KMS-11 (cell line): ENCODE measurements around the gene INTS13.

ENCODE experiments used
- H2AFZ ChIP-seq: fragments of 200-600 bp; sonication (generic); 2 replicates; pipeline ENCODE4 v1.6.1; 2016; ENCODE audit warnings: antibody characterized with exemption, mixed run types, low read depth
- H3K27ac ChIP-seq: fragments of 200-600 bp; sonication (generic); 2 replicates; pipeline ENCODE4 v1.6.1; 2016; ENCODE audit warnings: mild to moderate bottlenecking, mixed run types
- H3K27me3 ChIP-seq: fragments of 200-600 bp; sonication (generic); 2 replicates; pipeline ENCODE4 v1.6.1; 2017; ENCODE audit warnings: mild to moderate bottlenecking, low read depth, mixed run types, moderate library complexity; ENCODE audit not compliant: insufficient read depth
- H3K36me3 ChIP-seq: fragments of 200-600 bp; sonication (generic); 2 replicates; pipeline ENCODE4 v1.6.1; 2017; ENCODE audit warnings: mild to moderate bottlenecking, mixed run types; ENCODE audit not compliant: insufficient read depth
- H3K4me1 ChIP-seq: fragments of 200-600 bp; sonication (generic); 2 replicates; pipeline ENCODE4 v1.6.1; 2016; ENCODE audit warnings: mild to moderate bottlenecking, low read depth, mixed run types; ENCODE audit not compliant: poor library complexity, severe bottlenecking
- H3K4me2 ChIP-seq: fragments of 200-600 bp; sonication (generic); 2 replicates; pipeline ENCODE4 v1.7.0; 2016; ENCODE audit warnings: mild to moderate bottlenecking, mixed run types
- H3K4me3 ChIP-seq: fragments of 200-600 bp; sonication (generic); IDR thresholded peaks from 2 replicates; pipeline ENCODE4 v1.6.1; 2017; ENCODE audit warnings: low read depth, low read length, mixed read lengths; ENCODE audit not compliant: insufficient read depth
- H3K79me2 ChIP-seq: fragments of 200-600 bp; sonication (generic); 2 replicates; pipeline ENCODE4 v1.6.1; 2016; ENCODE audit warnings: low read depth, mixed run types; ENCODE audit not compliant: insufficient read depth
- H3K9ac ChIP-seq: fragments of 200-600 bp; sonication (generic); 2 replicates; pipeline ENCODE4 v1.6.1; 2016; ENCODE audit warnings: mild to moderate bottlenecking, mixed run types
- H4K20me1 ChIP-seq: fragments of 200-600 bp; sonication (generic); 2 replicates; pipeline ENCODE4 v1.6.1; 2016; ENCODE audit warnings: mild to moderate bottlenecking, mixed run types; ENCODE audit not compliant: insufficient read depth
- CTCF ChIP-seq: fragments of 200-600 bp; sonication (generic); conservative IDR thresholded peaks from 2 replicates; pipeline ENCODE4 v1.6.1; 2017; ENCODE audit warnings: low read depth, mild to moderate bottlenecking, antibody characterized with exemption, low read length, moderate library complexity, mixed read lengths

The INTS13 gene

GRCh38 chr12:26939953-26940352 is 2.2 kb upstream of the INTS13 start:
- no peak overlapping the region for H2AFZ ChIP-seq
- H3K79me2 ChIP-seq: peaks cover 94% of the 10 kb centered on the region
- no peaks in the 10 kb centered on the region for H3K27me3 ChIP-seq
- TF ChIP-seq CTCF: no peak
- peak overlapping the region; percentile 94 for H3K4me2 ChIP-seq
- no peaks in the 10 kb centered on the region; the same call in 1 of the 2 replicates for H4K20me1 ChIP-seq
- peak overlapping the region; percentile 71; the same call in 1 of the 2 replicates for H3K27ac ChIP-seq
- peak overlapping the region; percentile 86; the same call in 1 of the 2 replicates for H3K9ac ChIP-seq
- peaks cover 62% of the 10 kb centered on the region for H3K4me1 ChIP-seq
- H3K4me3 ChIP-seq: no peak overlapping the region
- H3K36me3 ChIP-seq: no peaks in the 10 kb centered on the region

GRCh38 chr12:26939192-26939832 is 1.5 kb upstream of the INTS13 start:
- Histone ChIP-seq H3K27ac (peak overlapping the region; percentile 71; the same call in 1 of the 2 replicates), H3K9ac (peak overlapping the region; percentile 86; the same call in 1 of the 2 replicates), H3K4me1 (peaks cover 56% of the 10 kb centered on the region), H3K4me2 (peak overlapping the region; percentile 94), H3K36me3 (no peaks in the 10 kb centered on the region), H4K20me1 (no peaks in the 10 kb centered on the region; the same call in 1 of the 2 replicates), H3K79me2 (peaks cover 94% of the 10 kb centered on the region), H3K27me3 (no peaks in the 10 kb centered on the region), H2AFZ (peak overlapping the region; percentile 84; the same call in 1 of the 2 replicates), H3K4me3 (no peak overlapping the region)
- no peak for TF ChIP-seq CTCF

- Histone ChIP-seq H3K36me3 (no peaks in the 10 kb centered on the region), H3K4me2 (peak overlapping the region; percentile 94), H3K4me1 (peaks cover 53% of the 10 kb centered on the region), H3K9ac (peak overlapping the region; percentile 86; the same call in 1 of the 2 replicates), H4K20me1 (no peaks in the 10 kb centered on the region; the same call in 1 of the 2 replicates), H2AFZ (peak overlapping the region; percentile 84), H3K79me2 (peaks cover 93% of the 10 kb centered on the region), H3K4me3 (no peak overlapping the region), H3K27ac (peak overlapping the region; percentile 71), H3K27me3 (no peaks in the 10 kb centered on the region)
- no peak for TF ChIP-seq CTCF
Measured at GRCh38 chr12:26938701-26939062, 901 bp upstream of the INTS13 start.

GRCh38 chr12:26937443-26937862 is 328 bp downstream of the INTS13 start:
- Histone ChIP-seq H3K27me3 (no peaks in the 10 kb centered on the region), H2AFZ (peak overlapping the region; percentile 84), H4K20me1 (no peaks in the 10 kb centered on the region; the same call in 1 of the 2 replicates), H3K4me2 (peak overlapping the region; percentile 92), H3K36me3 (no peaks in the 10 kb centered on the region), H3K27ac (peak overlapping the region; percentile 71), H3K79me2 (peaks cover 81% of the 10 kb centered on the region), H3K9ac (peak overlapping the region; percentile 86), H3K4me1 (peaks cover 45% of the 10 kb centered on the region), H3K4me3 (no peak overlapping the region)
- TF ChIP-seq CTCF: no peak
